DND-41 (cell line): ENCODE results near the gene RBM44.

Experiments used
- EZH2 ChIP-seq: IDR thresholded peaks from 3 replicates; pipeline ENCODE4 v1.6.1; 2012; ENCODE audit warnings: borderline replicate concordance, low read depth, mild to moderate bottlenecking, moderate library complexity, low read length, inconsistent platforms; ENCODE audit not compliant: severe bottlenecking
- TF ChIP-seq, protein P1 (sequence below): IDR thresholded peaks from 2 replicates; pipeline ENCODE4 v1.5.1; 2012; ENCODE audit warnings: borderline replicate concordance, low read length, moderate library complexity, mild to moderate bottlenecking; ENCODE audit not compliant: poor library complexity, severe bottlenecking; ENCODE audit errors: extremely low read depth

GRCh38 chr2:237758185-237758584 is 40.4 kb upstream of the RBM44 start:
- TF ChIP-seq, protein P1, sequence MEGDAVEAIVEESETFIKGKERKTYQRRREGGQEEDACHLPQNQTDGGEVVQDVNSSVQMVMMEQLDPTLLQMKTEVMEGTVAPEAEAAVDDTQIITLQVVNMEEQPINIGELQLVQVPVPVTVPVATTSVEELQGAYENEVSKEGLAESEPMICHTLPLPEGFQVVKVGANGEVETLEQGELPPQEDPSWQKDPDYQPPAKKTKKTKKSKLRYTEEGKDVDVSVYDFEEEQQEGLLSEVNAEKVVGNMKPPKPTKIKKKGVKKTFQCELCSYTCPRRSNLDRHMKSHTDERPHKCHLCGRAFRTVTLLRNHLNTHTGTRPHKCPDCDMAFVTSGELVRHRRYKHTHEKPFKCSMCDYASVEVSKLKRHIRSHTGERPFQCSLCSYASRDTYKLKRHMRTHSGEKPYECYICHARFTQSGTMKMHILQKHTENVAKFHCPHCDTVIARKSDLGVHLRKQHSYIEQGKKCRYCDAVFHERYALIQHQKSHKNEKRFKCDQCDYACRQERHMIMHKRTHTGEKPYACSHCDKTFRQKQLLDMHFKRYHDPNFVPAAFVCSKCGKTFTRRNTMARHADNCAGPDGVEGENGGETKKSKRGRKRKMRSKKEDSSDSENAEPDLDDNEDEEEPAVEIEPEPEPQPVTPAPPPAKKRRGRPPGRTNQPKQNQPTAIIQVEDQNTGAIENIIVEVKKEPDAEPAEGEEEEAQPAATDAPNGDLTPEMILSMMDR: no peak
- TF ChIP-seq EZH2: no peak
